AG09319 (cell line): ENCODE measurements around the gene TBC1D1.

Experiments used
- DNase-seq: peaks from one replicate; pipeline ENCODE4 v3.0.0-alpha.2; 2010; ENCODE audit warnings: low read depth; ENCODE audit errors: extremely low read depth
- TF ChIP-seq, protein P1 (sequence below): IDR thresholded peaks from 2 replicates; pipeline ENCODE4 v1.5.1; 2011; ENCODE audit warnings: low read depth, mild to moderate bottlenecking, inconsistent platforms, low read length, moderate library complexity

TBC1D1 gene

DNA sequence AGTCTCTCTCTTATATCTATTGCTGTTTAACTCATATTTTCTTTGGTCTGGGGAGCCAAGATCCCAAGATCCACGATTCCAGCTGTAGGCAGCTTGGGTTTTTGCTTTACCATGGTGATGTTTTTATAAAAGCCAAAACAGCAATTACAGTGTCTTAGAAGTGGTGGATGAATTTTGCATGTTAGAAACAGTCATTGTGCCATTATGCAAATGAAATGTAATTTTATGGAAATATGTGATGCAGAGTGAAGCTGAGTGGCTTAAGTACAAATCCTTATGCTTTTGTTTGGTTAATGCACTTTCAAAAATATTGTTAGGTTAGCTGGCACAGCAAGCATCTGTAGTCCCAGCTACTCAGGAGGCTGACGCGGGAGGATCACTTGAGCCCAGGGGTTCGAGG, 36.5 kb downstream of the TBC1D1 start:
- DNase-seq: no peak
- TF ChIP-seq, protein P1, sequence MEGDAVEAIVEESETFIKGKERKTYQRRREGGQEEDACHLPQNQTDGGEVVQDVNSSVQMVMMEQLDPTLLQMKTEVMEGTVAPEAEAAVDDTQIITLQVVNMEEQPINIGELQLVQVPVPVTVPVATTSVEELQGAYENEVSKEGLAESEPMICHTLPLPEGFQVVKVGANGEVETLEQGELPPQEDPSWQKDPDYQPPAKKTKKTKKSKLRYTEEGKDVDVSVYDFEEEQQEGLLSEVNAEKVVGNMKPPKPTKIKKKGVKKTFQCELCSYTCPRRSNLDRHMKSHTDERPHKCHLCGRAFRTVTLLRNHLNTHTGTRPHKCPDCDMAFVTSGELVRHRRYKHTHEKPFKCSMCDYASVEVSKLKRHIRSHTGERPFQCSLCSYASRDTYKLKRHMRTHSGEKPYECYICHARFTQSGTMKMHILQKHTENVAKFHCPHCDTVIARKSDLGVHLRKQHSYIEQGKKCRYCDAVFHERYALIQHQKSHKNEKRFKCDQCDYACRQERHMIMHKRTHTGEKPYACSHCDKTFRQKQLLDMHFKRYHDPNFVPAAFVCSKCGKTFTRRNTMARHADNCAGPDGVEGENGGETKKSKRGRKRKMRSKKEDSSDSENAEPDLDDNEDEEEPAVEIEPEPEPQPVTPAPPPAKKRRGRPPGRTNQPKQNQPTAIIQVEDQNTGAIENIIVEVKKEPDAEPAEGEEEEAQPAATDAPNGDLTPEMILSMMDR: no peak

DNA sequence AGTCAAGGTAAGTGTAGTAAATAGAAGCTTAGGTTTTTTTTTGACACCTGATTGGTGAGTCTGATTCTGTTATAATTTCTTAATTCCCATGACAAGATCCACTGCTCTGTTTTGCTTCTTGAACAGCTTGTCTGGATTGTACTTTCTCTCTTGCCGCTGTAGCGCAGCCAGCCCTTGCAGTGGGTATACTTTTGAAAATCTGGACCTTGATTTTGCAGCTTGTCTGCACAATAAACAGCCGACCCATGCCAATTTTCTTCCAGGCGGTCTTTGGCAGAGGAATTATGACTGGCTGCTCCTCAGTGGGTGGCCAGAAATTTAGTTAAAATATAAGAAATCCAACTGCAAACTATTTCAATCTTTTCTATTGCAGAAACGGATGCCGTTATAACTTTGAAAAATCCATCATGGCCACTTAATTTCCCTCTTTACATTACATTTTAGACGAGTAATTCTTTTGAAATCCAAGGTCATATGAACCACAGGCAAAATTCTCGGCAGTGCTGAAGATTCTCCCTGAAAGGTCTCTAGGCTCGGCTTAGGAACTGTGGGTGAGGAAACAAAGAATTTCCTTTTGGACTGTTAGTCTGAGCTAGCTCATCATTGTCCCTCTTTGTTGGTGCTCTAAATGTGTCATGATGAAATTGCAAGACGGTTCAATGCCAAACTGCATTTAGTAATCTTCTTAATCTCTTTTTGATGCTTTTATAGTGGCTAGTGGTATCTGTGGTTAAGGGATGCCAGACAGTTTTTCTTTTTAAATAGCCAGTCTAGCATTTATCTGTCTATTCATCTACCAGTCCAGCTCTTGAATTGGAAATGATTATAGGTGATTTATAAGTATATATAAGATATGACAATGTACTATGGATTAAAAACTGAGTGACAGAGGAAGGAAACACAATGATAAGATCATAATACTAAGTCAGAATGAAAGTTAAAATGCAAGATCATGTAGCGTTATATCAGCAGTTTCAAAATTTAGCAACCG, 37.8 kb downstream of the TBC1D1 start:
- TF ChIP-seq, protein P1: no peak
- DNase-seq: no peak

DNA sequence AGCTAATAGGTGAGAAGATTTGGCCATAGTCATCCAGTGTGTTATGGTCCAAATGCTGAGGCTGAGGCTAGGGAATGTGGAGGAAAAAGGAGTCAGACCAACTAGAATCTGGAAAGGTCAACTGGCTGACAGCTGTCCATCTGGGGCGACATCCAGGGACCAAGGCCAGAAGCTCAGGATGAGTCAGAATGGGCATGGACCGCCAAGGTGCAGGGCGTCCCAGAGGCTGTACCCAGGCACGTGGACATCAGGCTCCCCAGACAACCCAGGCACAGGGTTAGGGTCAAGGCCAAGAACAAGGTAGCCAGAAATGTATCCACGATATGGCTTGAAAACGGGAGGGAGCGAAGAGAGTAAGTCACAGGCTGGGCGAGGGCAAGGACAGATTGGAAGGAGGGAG, 43.2 kb downstream of the TBC1D1 start:
- no peak for DNase-seq
- TF ChIP-seq, protein P1: no peak

DNA sequence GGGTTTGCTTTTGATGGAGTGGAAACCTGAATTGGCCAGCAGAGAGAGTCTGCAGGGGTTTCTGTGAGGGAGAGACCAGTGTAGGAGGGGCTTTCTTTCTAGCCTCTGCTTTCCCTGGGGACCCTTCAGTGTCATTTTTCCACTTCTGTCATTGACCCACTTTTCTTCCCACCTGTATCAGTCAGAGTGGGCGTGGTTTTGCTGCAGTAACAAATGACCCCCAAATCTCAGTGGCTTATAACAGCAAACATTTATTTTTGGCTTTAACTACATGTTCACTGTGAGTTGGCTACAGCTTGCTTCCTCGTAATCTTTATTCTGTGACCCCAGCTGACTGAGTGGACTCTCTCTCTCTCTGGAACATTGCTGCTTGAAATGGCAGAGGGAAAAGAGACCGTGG, 43.7 kb downstream of the TBC1D1 start:
- DNase-seq: no peak

DNA sequence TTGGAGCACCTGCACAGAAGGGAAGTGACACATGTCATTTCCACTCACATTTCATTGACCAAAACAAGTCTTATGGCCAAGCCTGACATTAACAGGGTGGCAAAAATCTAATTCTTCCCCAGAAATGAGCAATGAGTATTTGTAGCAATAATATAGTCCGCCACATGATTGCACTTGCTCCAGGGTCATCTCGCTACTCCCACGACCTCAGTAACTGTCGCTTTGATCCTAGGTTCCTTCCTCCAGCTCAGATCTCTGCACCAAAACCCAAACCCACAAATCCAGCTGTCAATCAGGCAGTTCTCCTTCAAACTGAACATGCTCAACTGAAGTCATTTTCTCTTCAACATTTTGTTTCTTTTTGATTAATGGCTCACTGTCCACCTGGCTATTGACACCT, 44.1 kb downstream of the TBC1D1 start:
- no peak for DNase-seq

More for the DNA sequence above, 43.7 kb downstream of the TBC1D1 start:
- TF ChIP-seq, protein P1: no peak

DNA sequence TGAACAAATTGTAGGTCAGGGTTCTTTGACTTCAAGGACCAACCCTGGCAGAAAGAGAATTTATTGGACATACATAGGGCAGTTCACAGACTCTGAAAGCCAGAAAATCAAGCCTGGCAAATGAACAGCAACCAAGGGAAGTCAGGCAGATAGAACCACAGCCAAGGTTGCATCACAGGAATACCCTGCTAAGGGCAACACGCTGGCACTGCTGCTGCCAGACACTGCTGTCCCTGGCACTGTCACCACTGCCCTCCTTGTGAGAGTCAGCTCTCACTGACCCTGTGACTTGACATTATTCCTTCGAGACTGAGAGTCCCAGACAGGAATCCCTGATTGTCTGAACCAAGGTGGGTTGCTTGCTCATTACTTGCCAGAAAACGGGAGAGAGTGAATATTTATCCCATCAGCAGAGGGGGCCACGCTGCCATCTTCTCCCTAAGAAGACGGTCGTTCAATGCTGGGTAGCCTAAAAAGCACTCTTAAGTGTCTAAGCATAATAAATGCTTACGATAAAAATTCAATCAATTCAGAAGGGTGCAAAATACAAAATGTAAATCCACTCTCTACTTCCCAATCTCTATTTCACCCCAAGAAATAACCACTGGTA, 46.1 kb downstream of the TBC1D1 start:
- TF ChIP-seq, protein P1: no peak
- DNase-seq: no peak

More for the DNA sequence above, 44.1 kb downstream of the TBC1D1 start:
- TF ChIP-seq, protein P1: no peak

DNA sequence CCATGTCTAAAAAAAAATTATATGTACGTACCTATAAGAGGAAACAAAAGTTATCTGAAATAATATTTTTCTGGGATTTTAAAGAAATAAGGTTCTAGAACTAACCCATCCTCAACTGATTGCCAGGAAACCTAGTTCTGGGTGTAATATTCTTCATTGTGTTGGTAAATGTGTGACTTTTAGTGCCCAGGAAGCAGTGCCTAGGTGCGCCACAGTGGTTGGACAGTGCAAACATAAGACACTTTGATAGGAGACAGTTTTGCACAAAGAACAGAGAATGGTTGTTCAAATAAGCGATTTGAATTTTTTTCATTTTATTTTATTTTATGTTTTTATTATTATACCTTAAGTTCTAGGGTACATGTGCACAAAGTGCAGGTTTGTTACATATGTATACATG, 47.3 kb downstream of the TBC1D1 start:
- no peak for DNase-seq
- TF ChIP-seq, protein P1: no peak
